GM19455 (cell line): ENCODE results near the gene WIZ.
"Not testable (repeated sequence)": the region's sequence is repeated elsewhere in the genome, so short reads cannot be mapped to it uniquely, and the experiment has no call there.

Source experiments
- ATAC-seq: cut with Tn5 transposase; IDR thresholded peaks from one replicate; pipeline ENCODE4 v1.9.1; 2021; ENCODE audit not compliant: unreplicated experiment

WIZ gene

GRCh38 chr19:15411351-15411750 is 38.4 kb downstream of the WIZ start:
- not testable (repeated sequence) for ATAC-seq

GRCh38 chr19:15404780-15405211 is 45.0 kb downstream of the WIZ start:
- no peak for ATAC-seq

DNA sequence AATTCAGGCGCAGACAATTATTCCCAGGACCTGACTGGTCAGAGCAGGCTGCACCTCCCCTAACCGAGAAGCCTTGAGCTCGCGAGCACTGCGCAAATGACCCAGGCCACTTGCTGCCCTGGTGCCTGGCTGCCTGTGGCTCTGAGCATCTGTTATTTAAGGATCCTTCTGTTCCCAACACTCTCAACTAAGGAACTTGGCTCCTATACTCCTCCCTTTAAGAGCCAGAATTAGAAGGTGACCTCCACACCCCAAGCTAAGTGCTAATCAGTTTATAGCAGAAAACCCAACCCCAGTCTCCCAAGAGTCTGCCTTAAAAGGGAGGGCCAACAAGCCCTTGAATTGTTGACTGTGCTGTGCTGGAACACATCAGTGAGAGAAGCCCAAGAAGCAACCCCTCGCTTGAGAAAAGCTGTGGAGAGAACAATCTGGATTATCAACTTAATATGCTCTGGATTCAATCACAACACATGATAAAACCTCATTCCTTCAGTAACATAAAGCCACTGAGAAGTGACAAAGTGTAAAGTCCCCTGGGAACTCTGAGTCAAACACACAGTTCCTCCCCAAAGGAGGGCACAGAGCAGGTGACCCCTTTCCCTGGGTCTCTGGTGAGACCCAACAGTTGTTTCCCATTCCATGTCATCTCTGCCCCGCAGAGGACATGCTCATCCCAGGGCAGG is 45.5 kb downstream of the WIZ start:
- no peak for ATAC-seq

GRCh38 chr19:15403151-15403531 is 46.6 kb downstream of the WIZ start:
- ATAC-seq: no peak

- no peak for ATAC-seq
These were observed 47.2 kb downstream of the WIZ start for GRCh38 chr19:15402411-15403150.

- no peak for ATAC-seq
These were observed 48.4 kb downstream of the WIZ start for GRCh38 chr19:15401397-15401710.

DNA sequence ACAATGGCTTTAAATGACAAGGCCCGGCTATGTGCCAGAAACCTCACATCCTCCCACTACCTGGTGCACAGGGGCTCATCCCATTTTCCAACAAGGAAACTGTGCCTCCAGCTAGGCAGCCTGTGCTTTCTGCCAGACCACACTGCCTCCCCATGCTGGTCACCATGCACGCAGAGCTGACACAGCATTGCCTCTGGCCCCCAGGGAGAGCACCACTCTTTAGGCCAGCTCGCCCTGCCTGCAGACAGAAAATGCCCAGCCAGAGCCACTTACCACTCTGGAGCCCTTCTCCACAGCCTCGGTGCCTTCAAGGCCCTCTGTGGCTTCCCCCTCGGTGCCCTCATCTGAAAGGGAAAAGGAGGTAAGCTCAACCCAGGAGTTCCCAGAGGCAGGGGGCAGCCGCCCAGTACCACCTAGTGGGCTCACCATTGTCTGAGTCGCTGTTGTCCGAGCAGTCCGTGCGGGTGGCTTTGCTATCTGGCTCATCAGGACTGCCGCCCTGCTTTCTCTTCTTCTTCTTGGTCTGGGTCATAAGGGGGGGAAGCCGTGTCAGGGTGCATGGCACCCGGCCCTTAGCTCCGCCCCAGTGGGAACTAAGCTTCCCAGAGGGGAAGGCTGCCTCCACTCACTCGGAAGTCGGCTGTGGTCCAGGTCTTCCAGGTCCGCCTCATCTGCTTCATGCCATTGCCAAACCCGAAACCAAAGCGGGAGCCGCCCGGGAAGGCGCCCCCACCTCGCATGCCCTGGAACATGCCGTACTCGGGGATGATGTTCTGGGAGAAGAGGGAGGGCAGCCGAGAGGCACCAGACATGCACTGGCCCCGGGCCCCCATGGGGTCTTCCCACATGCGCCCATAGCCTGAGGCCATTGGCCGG is 49.0 kb downstream of the WIZ start:
- no peak for ATAC-seq

DNA sequence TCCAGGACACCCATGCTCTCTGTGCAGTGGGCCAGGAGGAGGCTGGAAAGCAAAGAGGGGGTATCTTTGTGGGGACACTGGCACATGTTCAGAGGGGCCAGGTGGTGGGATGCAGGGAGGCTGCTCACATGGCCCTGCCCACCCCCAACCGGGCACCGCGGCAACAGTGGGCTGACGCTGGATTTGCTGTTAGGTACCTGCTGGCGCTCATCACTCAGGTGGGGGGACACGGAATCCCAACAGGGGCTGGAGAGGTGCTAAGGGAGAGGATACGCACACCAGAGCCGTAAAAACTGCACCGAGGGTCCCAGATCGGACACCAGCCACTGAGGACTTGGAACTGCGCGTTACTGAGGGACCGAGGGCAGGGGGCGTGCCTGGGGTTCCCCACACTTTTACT is 50.1 kb downstream of the WIZ start:
- ATAC-seq: no peak

GRCh38 chr19:15399234-15399515 is 50.6 kb downstream of the WIZ start:
- no peak for ATAC-seq

DNA sequence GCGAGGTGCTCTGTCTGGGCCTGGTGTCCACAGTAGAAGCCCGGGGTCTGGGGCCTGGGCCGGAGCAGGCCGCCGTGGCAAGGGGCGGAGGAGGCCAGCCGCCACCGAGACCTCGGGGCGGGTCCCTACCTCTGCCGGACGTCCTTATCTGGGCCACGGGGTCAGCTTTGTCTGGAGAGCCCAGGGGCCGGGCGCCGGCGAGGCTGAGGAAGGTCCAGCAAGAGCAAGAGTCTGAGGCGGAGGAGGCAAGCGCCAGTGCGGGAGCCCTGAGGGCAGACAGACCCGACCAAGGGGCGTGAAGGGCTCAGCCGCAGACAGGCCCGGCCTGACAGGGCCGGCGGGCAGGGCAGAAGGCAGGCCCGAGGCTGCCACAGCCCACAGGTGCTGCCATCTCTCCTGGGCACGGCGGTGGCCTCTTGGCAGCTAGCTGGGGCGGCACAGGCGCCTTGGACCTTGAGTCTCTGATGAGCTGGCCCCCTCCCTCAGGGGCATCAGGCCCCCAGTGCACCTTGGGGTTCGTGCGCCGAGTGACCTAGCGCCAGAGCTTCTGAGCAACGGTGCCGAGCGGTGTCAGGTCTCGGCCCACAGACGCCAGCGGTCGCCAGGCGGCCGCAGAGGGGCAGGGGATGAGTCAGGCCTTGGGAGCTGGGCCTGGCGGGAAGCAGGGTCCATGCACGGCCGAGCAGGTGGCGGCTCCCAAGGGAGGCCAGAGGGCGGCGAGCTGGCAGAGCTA is 51.1 kb downstream of the WIZ start:
- ATAC-seq: no peak

DNA sequence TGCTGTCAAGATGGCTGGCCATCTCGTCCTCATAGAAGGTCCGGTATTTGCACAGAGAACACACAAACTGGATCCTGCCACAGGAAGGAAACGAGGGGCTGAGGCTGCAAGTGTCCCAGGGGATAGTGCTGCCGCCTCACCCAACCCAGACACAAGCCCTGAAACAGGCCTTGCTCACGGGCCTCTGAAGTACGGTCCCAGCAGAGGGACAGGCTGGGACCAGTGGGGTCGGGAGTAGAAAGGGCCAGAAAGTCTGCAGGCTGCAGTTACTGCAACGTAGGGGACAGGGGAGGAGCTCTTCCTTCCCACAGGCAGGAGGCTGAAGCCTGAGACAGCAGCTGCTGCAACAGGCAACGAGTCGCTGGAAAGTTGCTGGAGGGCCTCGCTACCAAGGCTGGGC is 52.0 kb downstream of the WIZ start:
- ATAC-seq: no peak

- ATAC-seq: no peak
These were observed 52.5 kb downstream of the WIZ start for GRCh38 chr19:15397236-15397635.

DNA sequence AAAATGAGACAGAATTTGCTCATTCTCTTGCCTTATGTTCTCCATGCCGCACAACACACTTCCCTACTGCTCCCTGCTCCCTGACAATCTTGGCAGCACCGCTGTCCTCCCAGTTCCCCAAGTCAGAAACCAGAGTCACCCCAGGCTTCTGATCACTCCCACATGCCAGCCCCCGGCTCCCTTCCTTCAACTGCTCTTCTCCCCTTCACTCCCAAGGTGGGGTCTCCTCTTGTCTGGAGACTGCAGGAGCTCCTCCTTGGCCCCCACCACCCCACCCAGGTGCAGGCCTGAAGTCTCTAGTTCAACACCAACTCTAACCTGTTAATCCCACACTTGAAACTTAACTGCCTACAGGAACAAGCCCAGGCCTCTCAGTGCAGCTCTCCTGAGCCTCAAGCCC is 53.3 kb downstream of the WIZ start:
- ATAC-seq: no peak

GRCh38 chr19:15395251-15395650 is 54.5 kb downstream of the WIZ start:
- not testable (repeated sequence) for ATAC-seq

DNA sequence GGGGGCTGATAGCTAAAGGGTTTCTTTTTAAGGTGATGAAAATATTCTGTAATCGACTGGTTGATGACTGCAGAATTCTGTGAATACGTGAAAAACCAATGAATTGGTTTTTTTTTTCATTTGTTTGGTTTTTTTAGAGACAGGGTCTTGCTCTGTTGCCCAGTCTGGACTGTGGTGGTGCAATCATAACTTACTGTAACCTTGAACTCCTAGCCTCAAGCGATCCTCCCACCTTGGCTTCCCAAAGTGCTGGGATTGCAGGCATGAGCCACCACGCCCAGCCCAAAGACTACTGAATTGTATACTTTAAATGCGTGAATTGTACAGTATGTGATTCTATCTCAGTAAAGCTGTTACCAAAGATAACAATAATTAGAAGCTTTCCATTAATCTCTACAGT is 55.3 kb downstream of the WIZ start:
- no peak for ATAC-seq

GRCh38 chr19:15393963-15394362 is 55.8 kb downstream of the WIZ start:
- ATAC-seq: no peak

DNA sequence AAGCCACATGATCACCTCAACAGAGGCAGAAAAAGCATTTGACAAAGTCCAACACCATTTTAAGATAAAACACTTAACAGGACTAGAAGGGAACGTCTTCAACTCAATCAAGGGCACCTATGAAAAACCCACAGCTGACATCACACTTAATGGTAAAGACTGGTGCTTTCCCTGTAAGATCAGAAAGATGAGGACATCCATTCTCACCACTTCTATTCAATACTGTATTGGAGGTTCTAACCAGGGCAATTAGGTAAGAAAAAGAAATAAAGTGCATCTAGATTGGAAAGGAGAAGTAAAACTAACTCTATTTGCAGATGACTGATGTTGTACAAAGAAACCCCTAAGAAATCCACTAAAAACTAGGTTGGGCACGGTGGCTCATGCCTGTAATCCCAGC is 58.9 kb downstream of the WIZ start:
- ATAC-seq: no peak

DNA sequence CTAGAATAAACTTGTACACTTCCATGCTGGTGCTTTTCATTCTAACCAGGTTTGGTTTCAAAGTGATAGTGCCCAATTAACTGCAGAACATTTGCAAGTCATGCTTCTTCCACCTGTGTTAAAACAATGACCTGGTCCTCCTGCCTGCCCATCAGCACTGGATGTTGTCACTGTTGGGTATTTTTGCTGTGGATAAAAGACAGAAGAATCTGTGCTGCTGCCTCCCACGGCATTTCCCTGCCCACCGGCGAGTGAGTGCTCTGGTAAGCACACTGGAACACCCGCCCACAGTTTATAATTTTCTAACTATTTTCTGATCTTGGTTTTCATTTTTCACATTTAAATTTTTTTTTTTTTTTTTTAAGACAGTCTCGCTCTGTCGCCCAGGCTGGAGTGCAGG is 67.9 kb downstream of the WIZ start:
- ATAC-seq: no peak

- ATAC-seq: no peak
These were observed 68.3 kb downstream of the WIZ start for GRCh38 chr19:15381429-15381828.

DNA sequence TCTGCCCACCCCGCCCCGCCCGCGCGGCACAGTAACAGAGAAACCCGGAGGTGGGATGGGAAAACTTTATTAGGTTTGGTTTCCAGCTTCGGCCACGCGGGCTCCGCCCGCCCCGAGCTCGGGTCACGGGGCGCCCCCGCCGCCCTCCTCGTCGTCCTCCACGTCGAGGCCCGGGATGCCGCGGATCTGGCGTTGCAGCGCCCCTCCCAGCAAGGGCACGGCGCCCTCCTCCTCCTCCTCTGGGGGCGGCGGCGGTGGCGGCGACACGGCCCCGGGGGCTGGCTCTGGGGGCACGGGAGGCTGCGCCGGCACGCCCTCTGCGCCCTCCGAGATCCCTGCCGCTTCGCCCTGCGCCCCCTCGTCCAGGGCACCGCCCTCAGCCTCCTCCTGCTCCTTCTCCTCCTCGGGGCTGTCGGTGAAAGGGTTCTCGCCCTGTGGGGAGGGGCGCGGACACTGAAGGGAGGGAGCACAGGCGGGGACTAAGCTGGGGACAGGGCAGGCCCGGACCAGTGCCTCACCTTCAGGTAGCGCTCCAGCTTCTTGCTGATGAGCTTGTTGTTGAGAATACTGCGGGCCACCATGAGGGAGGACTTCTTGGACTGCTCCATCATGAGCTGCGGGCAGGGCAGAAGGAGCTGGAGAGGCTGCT is 69.6 kb downstream of the WIZ start:
- ATAC-seq: peak; percentile 28
